LNCaP clone FGC (cell line): ENCODE data around the gene CLTC.
A peak's percentile ranks its signal among the peaks of the same experiment; 100 is the strongest.
"Not testable (repeated sequence)": the region's sequence is repeated elsewhere in the genome, so short reads cannot be mapped to it uniquely, and the experiment has no call there.

ENCODE experiments used
- DNase-seq: peaks from one replicate; pipeline ENCODE4 v3.0.0-alpha.2; 2011; ENCODE audit warnings: low read depth
- H3K4me3 ChIP-seq: 2 replicates; pipeline ENCODE4 v1.5.1; 2011; ENCODE audit warnings: mild to moderate bottlenecking, low read depth, low read length, control low read depth
- CTCF ChIP-seq: IDR thresholded peaks from 2 replicates; pipeline ENCODE4 v1.5.1; 2012; ENCODE audit warnings: mild to moderate bottlenecking; ENCODE audit not compliant: control insufficient read depth, insufficient read depth; ENCODE audit errors: extremely low read depth

CLTC gene

DNA sequence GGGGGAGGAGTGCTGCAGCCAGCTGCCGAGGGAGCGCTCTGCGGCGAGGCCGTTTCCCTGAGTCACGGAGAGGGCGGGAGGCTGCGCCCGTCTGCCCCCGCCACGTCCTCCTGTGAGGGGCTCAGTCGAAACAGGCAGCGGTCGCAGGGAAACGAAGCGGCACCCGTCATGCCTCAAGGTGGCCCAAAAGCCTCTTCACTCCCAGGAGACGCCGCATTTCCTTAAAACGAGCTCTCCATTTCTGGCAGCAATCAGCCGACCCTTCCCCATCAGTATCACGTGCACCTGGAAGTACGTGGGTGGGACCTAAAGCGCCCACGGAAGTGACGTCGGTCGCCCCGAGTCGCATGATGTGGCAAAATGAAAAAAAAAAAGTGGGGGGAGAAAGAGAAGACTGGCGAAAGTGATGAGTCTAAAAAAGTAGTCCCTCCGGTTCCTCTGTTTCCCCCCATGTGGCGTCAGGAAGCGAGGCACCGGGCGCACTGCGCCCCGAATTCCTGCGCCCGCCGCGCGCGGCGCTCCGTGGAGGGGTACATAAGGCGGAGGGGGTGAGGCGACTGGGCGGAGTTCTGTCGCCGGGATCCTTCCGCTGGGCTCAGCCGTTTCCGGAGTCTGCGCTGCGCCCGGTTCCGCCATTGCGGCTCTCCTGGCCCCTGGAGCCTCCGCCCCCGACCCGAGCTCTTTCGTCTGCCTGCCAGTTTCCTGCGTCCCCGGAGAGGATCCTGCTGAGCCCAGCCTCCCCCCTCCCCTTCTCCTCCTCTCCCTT, at the start of gene CLTC:
TSS of gene CLTC (plus strand) at position 598 of the 766 bp plus-strand sequence. CDS start 237 bp downstream, outside the sequence.
- no peak for TF ChIP-seq CTCF
- peak; percentile 96 for DNase-seq

GRCh38 chr17:59572301-59572924, 47.3 kb upstream of the CLTC start:
- no peak for TF ChIP-seq CTCF
- DNase-seq = no peak
- H3K4me3 ChIP-seq = no peak overlapping the region

More for the DNA sequence above, at the start of gene CLTC:
- peak within 1 kb of the TSS; percentile 87 for H3K4me3 ChIP-seq

GRCh38 chr17:59584168-59584567, 35.5 kb upstream of the CLTC start:
- not testable (repeated sequence) for H3K4me3 ChIP-seq, DNase-seq

DNA sequence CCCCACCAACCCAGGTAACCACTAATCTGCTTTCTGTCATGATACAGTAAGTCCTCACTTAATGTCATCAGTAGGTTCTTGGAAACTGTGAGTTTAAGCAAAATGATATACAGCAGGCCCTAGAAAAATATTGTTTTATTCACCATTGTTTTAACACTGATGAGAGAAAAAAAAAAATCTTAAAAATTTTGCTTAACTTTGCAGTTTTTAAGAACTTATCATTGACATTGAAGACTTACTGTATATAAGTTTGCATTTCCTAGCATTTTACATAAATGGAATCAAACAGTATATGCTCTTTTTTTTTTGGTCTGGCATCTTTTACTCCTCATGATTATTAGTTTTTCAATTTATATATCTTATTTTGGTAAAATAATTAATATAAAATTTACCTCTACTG, 19.5 kb upstream of the CLTC start:
- no peak for DNase-seq
- TF ChIP-seq CTCF = no peak

DNA sequence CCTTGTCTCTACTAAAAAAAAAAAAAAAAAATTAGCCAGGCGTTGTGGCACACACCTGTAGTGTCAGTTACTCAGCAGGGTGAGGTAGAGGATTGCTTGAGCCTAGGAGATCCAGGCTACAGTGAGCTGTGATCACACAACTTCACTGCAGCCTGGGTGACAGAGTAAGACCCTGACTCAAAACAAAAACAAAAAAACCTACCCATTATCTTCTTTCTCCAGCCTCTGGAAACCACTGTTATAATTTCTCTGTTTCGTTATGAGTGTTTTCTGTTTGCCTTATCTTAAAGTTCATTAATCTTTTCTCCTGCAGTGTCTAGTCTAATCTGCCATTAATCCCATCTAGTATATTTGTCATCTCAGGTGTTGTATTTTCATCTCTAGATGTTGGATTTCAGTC, 18.6 kb upstream of the CLTC start:
- DNase-seq = no peak
- H3K4me3 ChIP-seq = no peak overlapping the region
- TF ChIP-seq CTCF = no peak

More for the DNA sequence above, 19.5 kb upstream of the CLTC start:
- H3K4me3 ChIP-seq = no peak overlapping the region

- no peak overlapping the region for H3K4me3 ChIP-seq
- no peak for TF ChIP-seq CTCF
Observed at GRCh38 chr17:59607061-59607460, 12.6 kb upstream of the CLTC start.

GRCh38 chr17:59607817-59608403, 11.8 kb upstream of the CLTC start:
- no peak for DNase-seq
- 0 out of 2 replicates have a peak, but pooled peaks have one; percentile 14 for TF ChIP-seq CTCF
- no peak overlapping the region for H3K4me3 ChIP-seq

More at GRCh38 chr17:59607061-59607460, 12.6 kb upstream of the CLTC start:
- DNase-seq = no peak
